ENCODE measurements around the gene PDCD1. TPM values are rescaled to one million over a fixed set of nuclear protein-coding genes. Genes with fewer than 3 reads are reported as not detected.
"Not testable (repeated sequence)": the region's sequence is repeated elsewhere in the genome, so short reads cannot be mapped to it uniquely, and the experiment has no call there.

Gene PDCD1
- total RNA-seq, 1 donor from 2014 or later, result 2.0 TPM

DNA sequence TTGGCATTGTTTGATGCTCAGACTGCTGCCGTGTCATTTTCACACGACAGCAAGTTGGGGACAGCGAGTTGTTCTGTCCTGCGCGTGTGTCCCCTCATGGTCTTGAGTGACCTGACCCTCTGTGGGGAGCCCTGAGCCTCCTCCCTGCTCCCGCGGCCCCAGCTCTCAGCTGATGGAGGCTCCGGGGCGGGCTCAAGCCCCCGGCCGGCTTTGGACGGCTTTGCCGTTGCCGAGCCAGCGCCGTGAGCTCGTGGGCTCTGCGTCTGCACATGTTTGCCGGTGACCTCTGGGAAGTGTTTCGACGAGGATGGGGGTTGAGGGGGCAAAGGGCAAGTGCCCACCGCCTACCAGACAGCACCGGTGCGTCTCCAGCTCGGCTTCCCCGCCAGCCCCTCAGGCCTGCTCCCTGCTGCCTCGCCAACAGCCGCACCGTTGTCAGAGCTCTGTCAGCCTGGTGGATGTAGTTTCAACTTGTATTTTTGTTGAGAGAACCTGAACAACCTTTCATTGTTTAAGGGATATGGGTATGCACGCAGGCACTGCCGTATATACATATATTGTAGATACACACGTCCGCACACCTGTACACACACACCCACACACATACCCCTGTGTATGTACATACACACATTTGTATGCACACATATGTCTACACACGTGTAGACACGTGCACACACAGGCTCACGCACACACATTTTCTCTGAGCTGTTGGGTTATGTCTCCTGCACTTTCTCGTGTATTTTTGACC lies 13.7 kb downstream of the PDCD1 start:
- intact Hi-C loops (cut with DNase I), result no loop called here
- DNase-seq (peak; percentile 38), ATAC-seq (ENCODE audit: poor library complexity) (no peak)

DNA sequence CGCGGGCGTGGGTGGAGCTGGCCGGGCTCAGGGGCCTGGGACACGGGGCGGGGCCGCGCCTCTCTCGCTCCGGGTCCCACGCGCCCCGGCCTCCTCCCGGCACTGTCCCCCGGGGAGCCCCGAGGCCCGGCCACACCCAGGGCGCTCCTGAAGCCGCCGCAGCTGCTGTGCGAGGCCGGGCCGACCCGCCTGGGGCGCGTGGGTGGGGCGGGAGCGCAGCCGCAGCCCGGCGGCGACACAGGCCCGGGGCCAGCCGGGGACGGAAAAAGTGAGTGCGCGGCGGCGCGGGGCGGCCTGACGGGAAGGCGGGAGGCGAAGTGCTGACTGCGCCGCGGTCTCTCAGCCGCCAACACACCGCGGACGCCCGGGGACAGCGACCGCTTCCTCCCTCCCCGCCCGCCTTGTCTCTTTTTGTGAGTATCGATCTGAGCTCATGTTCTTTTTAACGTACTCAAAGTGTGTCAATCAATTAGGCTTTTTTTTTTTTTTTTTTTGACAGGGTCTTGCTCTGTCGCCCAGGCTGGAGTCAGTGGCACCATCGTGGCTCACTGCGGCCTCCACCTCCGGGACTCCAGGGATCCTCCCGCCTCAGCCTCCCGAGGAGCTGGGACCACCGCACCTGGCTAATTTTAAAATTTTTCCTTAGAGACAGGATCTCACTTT lies 14.5 kb downstream of the PDCD1 start:
- ATAC-seq (ENCODE audit: poor library complexity), result peak; percentile 93
- intact Hi-C loops (cut with DNase I), result no loop called here
- DNase-seq, result peak; percentile 89

- ATAC-seq (ENCODE audit: poor library complexity) (no peak), DNase-seq (no peak)
- intact Hi-C loops (cut with DNase I), result no loop called here
These were observed 15.2 kb downstream of the PDCD1 start for GRCh38 chr2:241843321-241844065.

GRCh38 chr2:241842620-241843211 lies 16.0 kb downstream of the PDCD1 start:
- DNase-seq (no peak), ATAC-seq (ENCODE audit: poor library complexity) (no peak)
- intact Hi-C loops (cut with DNase I), result no loop called here

DNA sequence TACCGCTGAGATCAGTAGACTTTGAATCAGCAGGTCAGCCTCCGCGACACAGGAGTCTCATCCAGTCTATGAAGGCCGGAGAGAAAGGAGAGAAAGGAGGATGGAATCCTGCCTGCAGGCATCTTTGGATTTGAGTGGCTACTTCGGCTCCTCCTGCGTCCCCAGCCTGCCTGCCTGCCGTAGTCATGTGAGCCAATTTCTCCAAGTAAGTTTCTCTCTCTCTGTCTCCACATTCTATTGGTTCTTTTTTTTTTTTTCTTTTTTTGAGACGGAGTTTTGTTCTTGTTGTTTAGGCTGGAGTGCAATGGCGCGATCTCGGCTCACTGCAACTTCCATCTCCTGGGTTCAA lies 16.7 kb downstream of the PDCD1 start:
- intact Hi-C loops (cut with DNase I), result no loop called here
- ATAC-seq (ENCODE audit: poor library complexity) (no peak), DNase-seq (no peak)

DNA sequence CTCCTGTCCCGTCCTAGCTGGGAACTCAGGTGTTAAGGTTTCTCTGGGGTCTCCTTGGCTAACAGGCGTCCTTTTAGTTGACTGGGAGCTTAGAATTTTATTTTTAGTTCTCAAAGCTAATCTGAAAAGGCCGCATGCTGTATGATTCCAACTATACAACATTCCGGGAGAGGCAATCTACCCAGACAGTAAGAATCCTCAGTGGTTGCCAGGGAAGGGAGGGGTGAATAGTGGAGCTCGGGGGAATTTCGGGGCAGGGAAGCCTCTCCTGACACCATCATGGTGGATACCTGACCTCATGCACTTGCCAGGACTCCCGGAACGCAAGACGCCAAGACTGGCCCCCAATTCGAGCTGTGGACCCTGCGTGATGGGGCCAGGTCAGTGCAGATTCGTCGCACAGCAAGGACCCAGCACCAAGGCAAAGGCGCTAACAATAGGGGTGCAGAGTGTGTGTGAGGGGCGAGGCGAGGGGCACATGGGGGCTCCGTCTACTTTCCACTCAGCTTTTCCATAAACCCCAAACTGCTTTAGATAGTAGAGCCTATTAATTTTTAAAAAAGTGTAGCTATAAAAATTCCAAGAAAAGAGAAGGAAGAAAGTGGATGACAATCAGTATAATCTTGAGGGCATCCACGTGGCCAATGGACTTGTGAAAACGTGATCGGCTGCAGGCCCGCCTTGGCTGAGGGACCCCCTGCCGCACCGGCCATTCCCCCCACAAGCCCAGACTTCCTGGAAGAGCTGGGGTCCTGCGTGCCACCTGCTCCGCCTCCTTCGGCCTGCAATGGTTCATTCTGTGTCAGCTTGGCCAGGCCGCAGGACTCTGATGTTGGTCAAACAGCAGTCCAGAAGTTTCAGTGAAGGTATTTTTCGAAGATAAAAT lies 17.3 kb downstream of the PDCD1 start:
- ATAC-seq (ENCODE audit: poor library complexity), result peak; percentile 56
- no peak for DNase-seq
- intact Hi-C loops (cut with DNase I), result no loop called here

- ATAC-seq (ENCODE audit: poor library complexity) (no peak), DNase-seq (no peak)
- intact Hi-C loops (cut with DNase I), result no loop called here
These were observed 21.3 kb downstream of the PDCD1 start for GRCh38 chr2:241837197-241837965.

- ATAC-seq (ENCODE audit: poor library complexity) (no peak), DNase-seq (no peak)
- intact Hi-C loops (cut with DNase I), result no loop called here
These were observed 22.4 kb downstream of the PDCD1 start for GRCh38 chr2:241836292-241836691.

DNA sequence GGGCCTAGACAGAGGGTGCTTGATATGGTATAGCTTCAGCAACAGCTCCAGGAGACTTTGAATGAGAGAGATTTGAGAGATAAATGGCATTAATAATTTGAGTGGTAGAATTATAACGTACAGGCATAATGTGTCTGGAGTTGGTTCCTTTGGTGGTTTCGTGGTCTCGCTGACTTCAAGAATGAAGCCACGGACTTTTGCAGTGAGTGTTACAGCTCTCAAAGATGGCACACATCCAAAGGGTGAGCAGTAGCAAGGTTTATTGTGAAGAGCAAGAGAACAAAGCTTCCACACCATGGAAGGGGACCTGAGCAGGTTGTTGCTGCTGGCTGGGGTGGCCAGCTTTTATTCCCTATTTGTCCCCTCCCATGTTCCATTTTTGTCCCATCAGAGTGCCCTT lies 23.1 kb downstream of the PDCD1 start:
- intact Hi-C loops (cut with DNase I), result no loop called here
- ATAC-seq (ENCODE audit: poor library complexity) (no peak), DNase-seq (no peak)

GRCh38 chr2:241834527-241835210 lies 24.0 kb downstream of the PDCD1 start:
- ATAC-seq (ENCODE audit: poor library complexity) (no peak), DNase-seq (no peak)
- intact Hi-C loops (cut with DNase I), result no loop called here

GRCh38 chr2:241833756-241834526 lies 24.8 kb downstream of the PDCD1 start:
- intact Hi-C loops (cut with DNase I), result not testable (repeated sequence)

GRCh38 chr2:241833101-241833663 lies 25.5 kb downstream of the PDCD1 start:
- ATAC-seq (ENCODE audit: poor library complexity) (no peak), DNase-seq (no peak)
- intact Hi-C loops (cut with DNase I), result no loop called here

More at GRCh38 chr2:241833756-241834526, 24.8 kb downstream of the PDCD1 start:
- ATAC-seq (ENCODE audit: poor library complexity); DNase-seq: not testable (repeated sequence)

- DNase-seq, result no peak
- intact Hi-C loops (cut with DNase I), result no loop called here
- ATAC-seq (ENCODE audit: poor library complexity), result no peak
These were observed 31.3 kb downstream of the PDCD1 start for GRCh38 chr2:241827394-241827793.

DNA sequence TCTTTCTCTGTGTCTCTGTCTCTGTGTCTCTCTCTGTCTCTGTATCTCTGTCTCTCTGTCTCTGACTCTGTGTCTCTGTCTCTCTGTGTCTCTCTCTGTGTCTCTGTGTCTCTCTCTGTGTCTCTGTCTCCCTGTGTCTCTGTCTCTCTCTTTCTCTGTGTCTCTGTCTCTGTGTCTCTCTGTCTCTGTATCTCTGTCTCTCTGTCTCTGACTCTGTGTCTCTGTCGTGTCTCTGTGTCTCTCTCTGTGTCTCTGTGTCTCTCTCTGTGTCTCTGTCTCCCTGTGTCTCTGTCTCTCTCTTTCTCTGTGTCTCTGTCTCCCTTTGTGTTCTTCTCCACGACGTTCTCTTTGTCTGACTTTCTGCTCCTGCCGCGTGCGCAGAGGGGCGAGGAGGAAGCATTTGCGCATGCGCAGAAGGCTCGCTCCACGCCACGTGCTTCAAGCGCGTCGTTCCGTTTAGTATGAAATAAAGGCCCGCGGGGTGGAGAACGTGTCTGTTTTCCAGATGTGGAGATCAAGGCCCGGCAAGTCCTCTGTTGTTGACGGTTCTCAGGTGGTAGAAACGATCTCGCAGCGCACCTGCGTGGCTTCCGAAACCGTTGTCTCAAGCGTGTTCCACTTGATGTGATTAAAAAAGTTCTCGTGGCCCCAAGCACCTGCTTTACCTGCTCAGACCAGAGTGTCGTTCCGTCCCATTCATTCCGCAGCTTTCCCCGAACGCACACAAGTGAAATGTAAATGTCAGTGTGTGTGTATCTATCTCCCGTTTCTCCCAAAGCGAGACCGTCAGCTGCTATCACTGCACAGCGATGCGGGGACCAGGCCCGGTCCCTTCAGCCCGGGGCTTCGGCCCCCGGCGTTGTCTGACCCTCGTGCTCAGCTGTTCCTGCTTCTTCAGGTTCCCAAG lies 34.9 kb downstream of the PDCD1 start:
- ATAC-seq (ENCODE audit: poor library complexity); intact Hi-C loops (cut with DNase I): not testable (repeated sequence)
- DNase-seq, result peak; percentile 29

- intact Hi-C loops (cut with DNase I), result no loop called here
- DNase-seq, result peak; percentile 17
- no peak for ATAC-seq (ENCODE audit: poor library complexity)
These were observed 36.5 kb downstream of the PDCD1 start for GRCh38 chr2:241822264-241822623.
